HG02763 (cell line): ENCODE data around the gene OLFML2A.

Source experiments
- ATAC-seq: cut with Tn5 transposase; IDR thresholded peaks from one replicate; pipeline ENCODE4 v1.9.1; 2021; ENCODE audit warnings: mild to moderate bottlenecking, moderate library complexity; ENCODE audit not compliant: unreplicated experiment

Gene OLFML2A

GRCh38 chr9:124794902-124795491, 18.1 kb downstream of the OLFML2A start:
- no peak for ATAC-seq

GRCh38 chr9:124795881-124796431, 19.0 kb downstream of the OLFML2A start:
- ATAC-seq: no peak

DNA sequence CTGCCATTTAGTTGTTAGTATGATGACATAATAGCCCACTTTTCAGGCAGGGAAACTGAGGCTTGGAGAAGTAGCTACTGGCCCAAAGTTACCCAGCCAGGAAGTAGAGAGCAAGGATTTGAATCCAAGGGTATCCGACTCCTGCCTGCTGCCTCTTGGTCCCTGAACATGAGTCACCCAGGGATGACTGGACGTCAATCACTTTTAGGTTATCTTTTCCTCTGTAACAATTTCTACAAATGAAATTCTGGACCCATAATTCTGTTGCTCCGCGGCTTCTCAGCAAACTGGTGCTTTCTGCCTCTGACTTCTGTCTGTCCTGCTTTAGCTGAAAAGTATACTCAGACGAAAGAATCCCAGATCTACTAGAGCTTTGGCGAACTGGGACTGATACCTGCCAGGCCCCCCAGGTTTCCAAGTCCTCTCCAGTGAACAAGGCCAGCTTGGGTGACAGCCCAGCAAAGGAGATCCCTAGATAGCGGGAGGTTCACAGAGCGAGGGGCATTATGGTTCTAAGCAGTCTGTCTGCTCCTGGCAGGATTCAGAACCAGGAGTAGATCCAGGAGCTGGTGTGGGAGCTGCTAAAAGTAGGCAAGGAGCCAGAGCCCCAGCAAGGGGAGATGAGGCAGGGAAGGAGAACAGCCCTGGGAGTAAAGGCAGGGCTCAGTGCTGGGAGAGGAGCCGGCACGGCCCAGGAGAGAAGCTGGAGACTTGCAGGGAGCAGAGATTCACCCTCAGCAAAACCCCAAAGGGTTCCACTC, 20.6 kb downstream of the OLFML2A start:
- ATAC-seq: no peak

GRCh38 chr9:124799274-124800006, 22.5 kb downstream of the OLFML2A start:
- ATAC-seq: no peak

- no peak for ATAC-seq
Measured at GRCh38 chr9:124800306-124801259, 23.6 kb downstream of the OLFML2A start.

DNA sequence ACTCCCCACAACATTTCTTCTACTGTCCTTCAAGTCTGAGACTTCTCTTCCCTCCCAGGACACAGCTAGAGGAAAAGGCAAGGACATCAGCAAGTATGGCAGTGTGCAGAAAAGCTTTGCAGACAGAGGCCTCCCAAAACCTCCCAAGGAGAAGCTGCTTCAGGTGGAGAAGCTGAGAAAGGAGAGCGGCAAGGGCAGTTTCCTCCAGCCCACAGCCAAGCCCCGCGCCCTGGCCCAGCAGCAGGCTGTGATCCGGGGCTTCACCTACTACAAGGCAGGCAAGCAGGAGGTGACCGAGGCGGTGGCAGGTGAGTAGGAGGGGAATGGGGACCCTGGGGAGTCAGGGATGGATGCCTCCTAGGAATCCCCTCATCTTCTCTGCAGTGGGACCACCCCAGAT, 24.4 kb downstream of the OLFML2A start:
- ATAC-seq: no peak

DNA sequence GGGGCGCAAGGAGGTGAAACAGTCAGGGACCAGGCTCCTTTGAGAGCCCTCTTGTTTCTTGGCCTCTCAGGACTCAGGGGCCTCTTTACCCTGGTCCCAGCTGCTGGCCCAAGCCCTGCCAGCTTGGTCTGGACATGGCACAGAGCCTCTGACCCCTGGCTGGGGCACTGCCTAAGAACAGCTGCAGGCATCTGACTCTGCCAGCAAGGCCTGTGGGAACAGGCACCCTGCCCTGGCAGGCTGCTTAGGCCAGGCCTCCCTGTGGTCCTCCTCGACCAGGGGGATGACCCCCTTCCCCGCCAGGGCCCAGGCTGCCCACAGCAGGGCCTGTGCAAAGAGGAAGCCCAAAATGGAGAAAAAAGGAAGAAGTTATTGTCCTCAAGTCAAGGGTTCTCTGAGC, 25.5 kb downstream of the OLFML2A start:
- no peak for ATAC-seq

- no peak for ATAC-seq
Measured at GRCh38 chr9:124803911-124804310, 27.0 kb downstream of the OLFML2A start.

- no peak for ATAC-seq
Measured at GRCh38 chr9:124805186-124805585, 28.3 kb downstream of the OLFML2A start.

DNA sequence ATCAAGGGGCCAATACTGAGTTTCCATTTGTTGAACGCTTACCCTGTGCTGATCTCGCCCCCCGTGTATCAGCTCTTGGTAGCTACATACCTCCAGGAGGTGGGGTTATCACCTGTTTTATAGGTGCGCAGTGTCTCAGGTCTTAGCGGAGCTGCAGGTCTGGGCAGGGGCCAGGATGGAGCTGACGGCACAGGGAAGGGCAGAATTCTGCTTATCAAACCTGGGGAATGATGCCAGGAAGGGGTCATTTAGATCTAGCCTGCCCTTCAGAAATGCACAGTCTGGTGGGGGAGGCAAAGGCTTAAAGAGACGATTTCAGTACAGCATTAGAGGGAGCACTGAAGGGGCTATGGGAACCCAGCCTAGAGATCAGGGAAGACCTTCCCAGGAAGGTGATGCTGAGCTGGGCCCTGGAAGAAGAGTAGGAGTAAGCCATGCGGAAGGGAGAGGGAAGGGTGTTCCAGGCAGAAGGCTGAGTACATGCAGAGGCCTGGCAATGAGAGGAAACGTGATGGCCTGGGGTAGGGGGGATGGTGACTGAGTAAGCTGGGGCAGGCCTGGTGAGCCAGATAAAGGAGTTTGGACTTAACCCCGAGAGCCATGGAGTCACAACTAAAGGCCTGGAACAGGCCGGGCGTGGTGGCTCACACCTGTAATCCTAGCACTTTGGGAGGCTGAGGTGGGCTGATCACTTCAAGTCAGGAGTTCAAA, 31.5 kb downstream of the OLFML2A start:
- ATAC-seq: no peak

DNA sequence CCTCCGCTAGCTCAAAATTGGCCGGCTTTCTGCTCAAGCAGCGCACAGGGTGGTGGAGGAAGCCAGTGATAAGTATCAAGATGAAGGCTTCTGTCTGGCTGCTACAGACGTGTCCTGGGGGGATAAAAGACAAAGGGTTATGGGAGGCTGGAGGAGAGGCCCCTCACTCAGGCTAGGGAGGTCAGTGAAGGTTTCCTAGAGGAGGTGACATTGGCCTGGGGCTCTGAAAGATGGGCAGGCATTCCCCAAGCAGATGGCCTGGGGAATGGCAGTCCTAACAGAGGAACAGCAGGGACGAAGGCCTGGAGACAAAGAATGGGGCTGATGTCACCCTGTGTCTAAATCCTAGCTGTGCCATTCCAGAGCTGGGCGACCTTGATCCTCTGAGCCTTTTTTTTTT, 32.3 kb downstream of the OLFML2A start:
- ATAC-seq: no peak

- no peak for ATAC-seq
Measured at GRCh38 chr9:124809741-124810500, 33.0 kb downstream of the OLFML2A start.

DNA sequence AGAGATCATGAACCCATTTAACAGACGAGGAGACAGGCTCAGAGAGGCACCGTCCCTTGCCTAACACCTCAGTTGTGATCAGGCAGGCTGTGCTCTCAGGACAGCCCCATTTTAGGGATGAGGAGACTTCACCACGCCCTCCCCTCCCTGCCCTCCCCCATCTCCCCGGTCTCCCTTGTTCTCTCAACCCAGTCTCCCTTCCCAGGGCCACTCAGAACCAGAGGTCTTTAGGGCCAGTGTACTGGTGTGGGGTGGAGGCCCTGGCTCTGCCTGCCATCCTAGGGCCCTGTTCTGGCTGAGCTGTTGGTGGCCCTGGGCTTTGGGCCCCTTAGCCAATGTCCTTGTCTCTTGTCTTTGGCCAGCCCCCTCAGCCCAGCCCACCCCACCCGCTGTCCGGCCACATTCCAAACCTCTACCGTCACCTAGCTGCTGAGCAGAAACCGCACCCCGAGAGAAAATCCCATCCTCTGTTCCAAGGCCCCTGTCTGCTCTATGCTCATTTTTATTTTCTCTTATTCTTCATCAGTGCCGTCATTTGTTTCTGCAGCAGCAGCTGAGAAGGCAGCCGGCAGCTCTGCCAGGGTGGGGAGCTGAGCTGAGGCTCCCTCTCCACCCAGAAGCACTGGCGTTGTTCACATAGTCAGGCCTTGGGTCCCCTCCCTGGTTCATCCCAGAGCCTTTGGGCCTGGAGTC, 33.9 kb downstream of the OLFML2A start:
- ATAC-seq: no peak

DNA sequence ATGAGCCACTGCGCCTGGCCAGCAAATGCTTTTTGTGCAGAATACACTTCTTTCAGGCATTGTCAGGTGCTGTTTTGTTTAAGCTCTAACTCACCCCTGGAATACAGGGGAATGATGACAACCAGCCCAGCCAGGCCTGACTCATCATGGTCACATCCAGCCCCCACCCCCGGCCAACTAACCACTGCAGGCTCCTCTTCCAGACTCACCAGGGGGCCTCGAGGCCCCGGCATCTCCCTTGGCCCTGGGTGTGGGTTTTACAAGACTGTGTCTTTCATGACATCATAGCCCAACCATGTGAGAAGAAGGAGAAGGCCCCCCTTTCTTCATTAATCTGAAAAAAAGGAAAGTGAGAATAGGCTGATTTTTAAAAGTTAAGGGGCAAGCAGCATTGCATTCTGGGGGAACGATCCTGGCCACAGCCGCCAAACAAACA, 35.5 kb downstream of the OLFML2A start:
- ATAC-seq: no peak

GRCh38 chr9:124813041-124813440, 36.1 kb downstream of the OLFML2A start:
- no peak for ATAC-seq

DNA sequence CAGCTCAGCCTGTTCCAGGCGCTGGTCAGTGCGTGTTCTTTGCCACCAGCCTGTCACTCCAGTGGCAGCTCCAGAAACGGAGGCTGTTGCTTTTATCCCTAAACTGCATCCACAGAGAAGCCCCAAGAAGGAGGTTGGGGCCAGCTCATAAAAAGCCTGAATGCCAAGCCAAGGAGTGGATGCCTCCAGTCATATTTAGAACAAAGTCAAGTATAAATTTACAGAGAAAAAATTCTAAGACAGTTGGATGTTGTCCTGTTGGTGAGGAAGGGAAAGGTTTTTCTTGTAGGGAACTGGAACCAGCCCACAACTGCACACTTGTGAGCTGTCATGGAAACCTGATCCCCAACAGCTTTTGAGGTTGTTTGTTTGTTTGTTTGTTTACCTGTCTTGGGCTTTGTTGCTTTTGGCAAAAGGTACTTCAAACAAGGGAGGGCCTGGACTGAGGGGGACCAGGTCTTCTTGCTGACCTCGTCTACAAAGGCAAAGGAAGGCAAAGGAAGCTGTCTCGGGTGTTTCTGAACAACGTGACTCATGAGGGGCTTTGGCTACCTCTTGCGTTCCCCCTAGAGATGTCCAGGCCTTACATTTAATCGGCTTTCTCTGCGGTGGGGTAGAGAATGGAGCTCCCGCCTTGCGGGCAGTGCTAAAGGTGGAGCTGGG, 36.7 kb downstream of the OLFML2A start:
- ATAC-seq: no peak

DNA sequence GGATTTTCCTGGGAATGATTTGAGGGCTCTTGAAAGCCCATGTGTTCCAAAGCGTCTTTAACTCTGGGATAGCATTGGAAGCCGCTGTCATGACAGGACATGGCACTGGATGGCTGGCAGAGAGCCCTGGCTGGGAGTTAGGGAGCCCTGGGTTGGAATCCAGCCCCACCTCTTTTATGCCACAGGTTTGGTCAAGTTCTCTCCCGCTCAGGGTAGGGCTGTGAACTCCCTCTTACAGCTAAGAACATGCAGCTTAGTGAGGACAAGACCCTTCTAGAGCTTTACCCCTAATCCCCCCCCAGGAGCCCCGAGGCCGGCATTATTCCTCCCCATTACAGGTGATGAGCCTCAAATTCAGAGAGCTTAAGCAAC, 37.2 kb downstream of the OLFML2A start:
- no peak for ATAC-seq

DNA sequence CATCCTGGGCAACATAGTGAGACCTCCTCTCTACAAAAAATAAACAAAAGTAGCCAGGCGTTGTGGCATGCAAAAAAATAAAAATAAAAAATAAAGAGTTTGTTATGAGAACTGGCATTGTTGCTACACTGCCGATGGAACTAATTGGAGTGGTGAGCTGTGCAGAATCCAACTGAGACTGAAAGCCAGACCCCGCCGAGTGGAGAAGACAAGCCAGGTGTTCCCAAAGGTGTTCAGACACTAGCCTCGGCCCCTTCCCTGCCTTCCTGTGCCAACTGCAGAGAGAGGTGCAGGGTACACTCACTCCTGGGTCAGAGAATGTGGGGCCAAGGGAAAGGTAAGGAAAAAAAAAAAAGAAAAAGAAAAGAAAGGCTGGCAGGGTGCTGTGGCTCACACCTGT, 38.7 kb downstream of the OLFML2A start:
- ATAC-seq: no peak
